ENCODE data around the gene NDUFS2.

The NDUFS2 gene

DNA sequence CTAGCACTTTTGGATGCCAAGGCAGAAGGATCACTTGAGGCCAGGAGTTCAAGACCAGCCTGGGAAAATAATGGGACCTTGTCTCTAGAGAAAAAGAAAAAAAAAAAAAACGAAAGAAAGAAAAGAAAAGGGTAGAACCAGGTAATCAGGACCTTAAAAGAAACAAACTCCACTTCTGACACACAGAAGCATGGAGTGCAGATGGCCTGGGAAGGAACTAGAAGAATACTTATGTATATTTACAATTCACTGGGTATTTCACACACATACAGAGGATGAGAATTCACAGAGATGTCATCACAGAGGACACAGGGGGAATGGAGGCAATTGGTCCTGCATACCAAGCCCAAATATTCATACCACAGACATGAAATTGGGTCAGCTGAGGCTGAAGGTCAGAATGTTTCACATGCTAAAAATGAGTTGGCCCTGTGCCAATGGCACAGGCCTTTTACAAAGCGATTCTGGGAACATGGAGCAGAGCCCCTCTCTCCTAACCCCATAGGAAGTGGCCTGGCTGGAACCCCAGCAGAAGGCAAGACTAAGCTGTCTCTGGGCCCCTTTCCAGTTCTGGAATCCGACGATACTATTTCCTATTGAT is 29.3 kb upstream of the NDUFS2 start:
- TF ChIP-seq OSR1 (CRISPR knock-in tag; IDR thresholded peaks at IDR 0.05) (no peak), CSDC2 (CRISPR knock-in tag; IDR thresholded peaks at IDR 0.05) (no peak), BACH2 (CRISPR knock-in tag; IDR thresholded peaks at IDR 0.05; ENCODE audit: borderline replicate concordance) (no peak), ESRRG (CRISPR knock-in tag; IDR thresholded peaks at IDR 0.05) (no peak), TOX (CRISPR knock-in tag; IDR thresholded peaks at IDR 0.05; ENCODE audit: borderline replicate concordance) (no peak), ZFP3 (CRISPR knock-in tag; IDR thresholded peaks at IDR 0.05) (no peak), ZNF8 (CRISPR knock-in tag; IDR thresholded peaks at IDR 0.05) (no peak), RARB (CRISPR knock-in tag; IDR thresholded peaks at IDR 0.05) (no peak), ZNF565 (CRISPR knock-in tag; conservative IDR thresholded peaks at IDR 0.05; ENCODE audit: low read depth) (no peak), SNAI2 (CRISPR knock-in tag; IDR thresholded peaks at IDR 0.05) (no peak), ZFP30 (CRISPR knock-in tag; IDR thresholded peaks at IDR 0.05) (no peak), TCF4 (CRISPR knock-in tag; IDR thresholded peaks at IDR 0.05; ENCODE audit: borderline replicate concordance) (no peak)
- TF ChIP-seq, protein P1, sequence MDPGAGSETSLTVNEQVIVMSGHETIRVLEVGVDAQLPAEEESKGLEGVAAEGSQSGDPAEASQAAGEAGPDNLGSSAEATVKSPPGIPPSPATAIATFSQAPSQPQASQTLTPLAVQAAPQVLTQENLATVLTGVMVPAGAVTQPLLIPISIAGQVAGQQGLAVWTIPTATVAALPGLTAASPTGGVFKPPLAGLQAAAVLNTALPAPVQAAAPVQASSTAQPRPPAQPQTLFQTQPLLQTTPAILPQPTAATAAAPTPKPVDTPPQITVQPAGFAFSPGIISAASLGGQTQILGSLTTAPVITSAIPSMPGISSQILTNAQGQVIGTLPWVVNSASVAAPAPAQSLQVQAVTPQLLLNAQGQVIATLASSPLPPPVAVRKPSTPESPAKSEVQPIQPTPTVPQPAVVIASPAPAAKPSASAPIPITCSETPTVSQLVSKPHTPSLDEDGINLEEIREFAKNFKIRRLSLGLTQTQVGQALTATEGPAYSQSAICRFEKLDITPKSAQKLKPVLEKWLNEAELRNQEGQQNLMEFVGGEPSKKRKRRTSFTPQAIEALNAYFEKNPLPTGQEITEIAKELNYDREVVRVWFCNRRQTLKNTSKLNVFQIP (CRISPR knock-in tag; IDR thresholded peaks at IDR 0.05; ENCODE audit: borderline replicate concordance, low read depth): no peak
- TF ChIP-seq, protein P2, sequence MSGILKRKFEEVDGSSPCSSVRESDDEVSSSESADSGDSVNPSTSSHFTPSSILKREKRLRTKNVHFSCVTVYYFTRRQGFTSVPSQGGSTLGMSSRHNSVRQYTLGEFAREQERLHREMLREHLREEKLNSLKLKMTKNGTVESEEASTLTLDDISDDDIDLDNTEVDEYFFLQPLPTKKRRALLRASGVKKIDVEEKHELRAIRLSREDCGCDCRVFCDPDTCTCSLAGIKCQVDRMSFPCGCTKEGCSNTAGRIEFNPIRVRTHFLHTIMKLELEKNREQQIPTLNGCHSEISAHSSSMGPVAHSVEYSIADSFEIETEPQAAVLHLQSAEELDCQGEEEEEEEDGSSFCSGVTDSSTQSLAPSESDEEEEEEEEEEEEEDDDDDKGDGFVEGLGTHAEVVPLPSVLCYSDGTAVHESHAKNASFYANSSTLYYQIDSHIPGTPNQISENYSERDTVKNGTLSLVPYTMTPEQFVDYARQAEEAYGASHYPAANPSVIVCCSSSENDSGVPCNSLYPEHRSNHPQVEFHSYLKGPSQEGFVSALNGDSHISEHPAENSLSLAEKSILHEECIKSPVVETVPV (CRISPR knock-in tag; IDR thresholded peaks at IDR 0.05): no peak
- TF ChIP-seq, protein P3, sequence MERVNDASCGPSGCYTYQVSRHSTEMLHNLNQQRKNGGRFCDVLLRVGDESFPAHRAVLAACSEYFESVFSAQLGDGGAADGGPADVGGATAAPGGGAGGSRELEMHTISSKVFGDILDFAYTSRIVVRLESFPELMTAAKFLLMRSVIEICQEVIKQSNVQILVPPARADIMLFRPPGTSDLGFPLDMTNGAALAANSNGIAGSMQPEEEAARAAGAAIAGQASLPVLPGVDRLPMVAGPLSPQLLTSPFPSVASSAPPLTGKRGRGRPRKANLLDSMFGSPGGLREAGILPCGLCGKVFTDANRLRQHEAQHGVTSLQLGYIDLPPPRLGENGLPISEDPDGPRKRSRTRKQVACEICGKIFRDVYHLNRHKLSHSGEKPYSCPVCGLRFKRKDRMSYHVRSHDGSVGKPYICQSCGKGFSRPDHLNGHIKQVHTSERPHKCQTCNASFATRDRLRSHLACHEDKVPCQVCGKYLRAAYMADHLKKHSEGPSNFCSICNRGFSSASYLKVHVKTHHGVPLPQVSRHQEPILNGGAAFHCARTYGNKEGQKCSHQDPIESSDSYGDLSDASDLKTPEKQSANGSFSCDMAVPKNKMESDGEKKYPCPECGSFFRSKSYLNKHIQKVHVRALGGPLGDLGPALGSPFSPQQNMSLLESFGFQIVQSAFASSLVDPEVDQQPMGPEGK (CRISPR knock-in tag; IDR thresholded peaks at IDR 0.05; ENCODE audit: borderline replicate concordance): no peak
- ATAC-seq: no peak

DNA sequence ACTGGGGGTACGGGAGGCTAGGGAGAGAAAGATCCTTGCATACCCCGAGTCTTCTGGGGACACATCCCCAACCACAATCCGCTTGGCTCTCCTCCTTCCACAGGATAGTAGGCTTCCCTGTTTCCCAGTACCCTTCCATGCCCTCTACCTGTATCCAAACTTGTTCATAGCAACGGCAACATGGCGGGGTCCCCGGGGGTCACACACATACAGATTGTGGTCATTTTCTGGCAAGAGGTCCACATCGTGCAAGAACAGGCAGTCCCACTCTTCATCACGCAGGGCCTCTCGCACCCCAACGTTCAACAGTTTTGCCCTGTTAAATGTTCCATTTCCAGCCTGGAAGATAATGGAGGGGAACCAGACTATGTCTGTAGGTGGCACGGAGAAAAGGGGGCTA is 28.5 kb upstream of the NDUFS2 start:
- TF ChIP-seq CSDC2 (CRISPR knock-in tag; IDR thresholded peaks at IDR 0.05): no peak
- TF ChIP-seq BACH2 (CRISPR knock-in tag; IDR thresholded peaks at IDR 0.05; ENCODE audit: borderline replicate concordance): no peak
- TF ChIP-seq PPARA (CRISPR knock-in tag; IDR thresholded peaks at IDR 0.05; ENCODE audit: borderline replicate concordance): no peak
- TF ChIP-seq, protein P4, sequence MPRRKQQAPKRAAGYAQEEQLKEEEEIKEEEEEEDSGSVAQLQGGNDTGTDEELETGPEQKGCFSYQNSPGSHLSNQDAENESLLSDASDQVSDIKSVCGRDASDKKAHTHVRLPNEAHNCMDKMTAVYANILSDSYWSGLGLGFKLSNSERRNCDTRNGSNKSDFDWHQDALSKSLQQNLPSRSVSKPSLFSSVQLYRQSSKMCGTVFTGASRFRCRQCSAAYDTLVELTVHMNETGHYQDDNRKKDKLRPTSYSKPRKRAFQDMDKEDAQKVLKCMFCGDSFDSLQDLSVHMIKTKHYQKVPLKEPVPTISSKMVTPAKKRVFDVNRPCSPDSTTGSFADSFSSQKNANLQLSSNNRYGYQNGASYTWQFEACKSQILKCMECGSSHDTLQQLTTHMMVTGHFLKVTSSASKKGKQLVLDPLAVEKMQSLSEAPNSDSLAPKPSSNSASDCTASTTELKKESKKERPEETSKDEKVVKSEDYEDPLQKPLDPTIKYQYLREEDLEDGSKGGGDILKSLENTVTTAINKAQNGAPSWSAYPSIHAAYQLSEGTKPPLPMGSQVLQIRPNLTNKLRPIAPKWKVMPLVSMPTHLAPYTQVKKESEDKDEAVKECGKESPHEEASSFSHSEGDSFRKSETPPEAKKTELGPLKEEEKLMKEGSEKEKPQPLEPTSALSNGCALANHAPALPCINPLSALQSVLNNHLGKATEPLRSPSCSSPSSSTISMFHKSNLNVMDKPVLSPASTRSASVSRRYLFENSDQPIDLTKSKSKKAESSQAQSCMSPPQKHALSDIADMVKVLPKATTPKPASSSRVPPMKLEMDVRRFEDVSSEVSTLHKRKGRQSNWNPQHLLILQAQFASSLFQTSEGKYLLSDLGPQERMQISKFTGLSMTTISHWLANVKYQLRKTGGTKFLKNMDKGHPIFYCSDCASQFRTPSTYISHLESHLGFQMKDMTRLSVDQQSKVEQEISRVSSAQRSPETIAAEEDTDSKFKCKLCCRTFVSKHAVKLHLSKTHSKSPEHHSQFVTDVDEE (CRISPR knock-in tag; IDR thresholded peaks at IDR 0.05): no peak
- TF ChIP-seq ZNF8 (CRISPR knock-in tag; IDR thresholded peaks at IDR 0.05): no peak
- no peak for TF ChIP-seq OSR1 (CRISPR knock-in tag; IDR thresholded peaks at IDR 0.05)
- no peak for TF ChIP-seq GLIS3 (CRISPR knock-in tag; IDR thresholded peaks at IDR 0.05)
- TF ChIP-seq, protein P3 (CRISPR knock-in tag; IDR thresholded peaks at IDR 0.05; ENCODE audit: borderline replicate concordance): no peak
- TF ChIP-seq SNAI2 (CRISPR knock-in tag; IDR thresholded peaks at IDR 0.05): no peak
- no peak for TF ChIP-seq TOX (CRISPR knock-in tag; IDR thresholded peaks at IDR 0.05; ENCODE audit: borderline replicate concordance)
- TF ChIP-seq RARB (CRISPR knock-in tag; IDR thresholded peaks at IDR 0.05): no peak
- TF ChIP-seq ZNF70 (CRISPR knock-in tag; IDR thresholded peaks at IDR 0.05): no peak
- TF ChIP-seq, protein P1 (CRISPR knock-in tag; IDR thresholded peaks at IDR 0.05; ENCODE audit: borderline replicate concordance, low read depth): no peak
- no peak for TF ChIP-seq ZFP3 (CRISPR knock-in tag; IDR thresholded peaks at IDR 0.05)
- TF ChIP-seq, protein P2 (CRISPR knock-in tag; IDR thresholded peaks at IDR 0.05): no peak
- TF ChIP-seq ZFP30 (CRISPR knock-in tag; IDR thresholded peaks at IDR 0.05): no peak
- TF ChIP-seq, protein P5, sequence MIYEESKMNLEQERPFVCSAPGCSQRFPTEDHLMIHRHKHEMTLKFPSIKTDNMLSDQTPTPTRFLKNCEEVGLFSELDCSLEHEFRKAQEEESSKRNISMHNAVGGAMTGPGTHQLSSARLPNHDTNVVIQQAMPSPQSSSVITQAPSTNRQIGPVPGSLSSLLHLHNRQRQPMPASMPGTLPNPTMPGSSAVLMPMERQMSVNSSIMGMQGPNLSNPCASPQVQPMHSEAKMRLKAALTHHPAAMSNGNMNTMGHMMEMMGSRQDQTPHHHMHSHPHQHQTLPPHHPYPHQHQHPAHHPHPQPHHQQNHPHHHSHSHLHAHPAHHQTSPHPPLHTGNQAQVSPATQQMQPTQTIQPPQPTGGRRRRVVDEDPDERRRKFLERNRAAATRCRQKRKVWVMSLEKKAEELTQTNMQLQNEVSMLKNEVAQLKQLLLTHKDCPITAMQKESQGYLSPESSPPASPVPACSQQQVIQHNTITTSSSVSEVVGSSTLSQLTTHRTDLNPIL (CRISPR knock-in tag; IDR thresholded peaks at IDR 0.05; ENCODE audit: low read depth): no peak
- TF ChIP-seq ISL1 (CRISPR knock-in tag; IDR thresholded peaks at IDR 0.05): no peak
- no peak for TF ChIP-seq ZC3H10 (CRISPR knock-in tag; IDR thresholded peaks at IDR 0.05)
- no peak for TF ChIP-seq ESRRG (CRISPR knock-in tag; IDR thresholded peaks at IDR 0.05)
- no peak for ATAC-seq

Measured in SK-N-SH treated with all-trans-retinoic acid at 6 μM for 48 hours (cell line).